ENCODE measurements around the gene RAB17.

DNA sequence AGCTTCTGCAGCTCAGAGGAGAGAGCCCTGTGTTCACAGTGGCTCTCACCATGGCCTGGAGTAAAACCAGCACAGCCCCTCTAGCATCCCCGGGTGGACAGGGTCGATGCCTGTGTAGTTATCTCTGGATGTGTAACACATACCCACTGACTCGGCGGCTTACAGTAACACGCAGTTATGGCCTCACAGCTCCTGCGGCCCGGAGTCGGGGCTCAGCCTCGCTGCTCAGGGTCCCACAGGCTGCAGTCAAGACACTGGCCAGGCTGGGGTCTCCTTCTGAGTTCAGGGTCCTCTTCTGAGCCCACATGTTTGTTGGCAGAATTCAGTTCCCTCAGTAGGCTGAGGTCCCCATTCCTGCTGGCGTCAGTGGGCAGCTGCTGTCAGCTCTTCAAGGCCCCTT is 2.5 kb upstream of the RAB17 start:
- TF ChIP-seq POLR2A (IDR thresholded peaks at IDR 0.05) (no peak), POLR2AphosphoS5 (IDR thresholded peaks at IDR 0.05) (no peak)
- TF ChIP-seq, protein P1, sequence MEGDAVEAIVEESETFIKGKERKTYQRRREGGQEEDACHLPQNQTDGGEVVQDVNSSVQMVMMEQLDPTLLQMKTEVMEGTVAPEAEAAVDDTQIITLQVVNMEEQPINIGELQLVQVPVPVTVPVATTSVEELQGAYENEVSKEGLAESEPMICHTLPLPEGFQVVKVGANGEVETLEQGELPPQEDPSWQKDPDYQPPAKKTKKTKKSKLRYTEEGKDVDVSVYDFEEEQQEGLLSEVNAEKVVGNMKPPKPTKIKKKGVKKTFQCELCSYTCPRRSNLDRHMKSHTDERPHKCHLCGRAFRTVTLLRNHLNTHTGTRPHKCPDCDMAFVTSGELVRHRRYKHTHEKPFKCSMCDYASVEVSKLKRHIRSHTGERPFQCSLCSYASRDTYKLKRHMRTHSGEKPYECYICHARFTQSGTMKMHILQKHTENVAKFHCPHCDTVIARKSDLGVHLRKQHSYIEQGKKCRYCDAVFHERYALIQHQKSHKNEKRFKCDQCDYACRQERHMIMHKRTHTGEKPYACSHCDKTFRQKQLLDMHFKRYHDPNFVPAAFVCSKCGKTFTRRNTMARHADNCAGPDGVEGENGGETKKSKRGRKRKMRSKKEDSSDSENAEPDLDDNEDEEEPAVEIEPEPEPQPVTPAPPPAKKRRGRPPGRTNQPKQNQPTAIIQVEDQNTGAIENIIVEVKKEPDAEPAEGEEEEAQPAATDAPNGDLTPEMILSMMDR (IDR thresholded peaks at IDR 0.05) = no peak

Data from prostate gland (tissue), 2 donors.